ENCODE results near the gene PID1. TPM values are rescaled to one million over a fixed set of nuclear protein-coding genes. Genes with fewer than 3 reads are reported as not detected.

Gene PID1
- total RNA-seq, 1 experiment from 2014 or later = 0.15 TPM

DNA sequence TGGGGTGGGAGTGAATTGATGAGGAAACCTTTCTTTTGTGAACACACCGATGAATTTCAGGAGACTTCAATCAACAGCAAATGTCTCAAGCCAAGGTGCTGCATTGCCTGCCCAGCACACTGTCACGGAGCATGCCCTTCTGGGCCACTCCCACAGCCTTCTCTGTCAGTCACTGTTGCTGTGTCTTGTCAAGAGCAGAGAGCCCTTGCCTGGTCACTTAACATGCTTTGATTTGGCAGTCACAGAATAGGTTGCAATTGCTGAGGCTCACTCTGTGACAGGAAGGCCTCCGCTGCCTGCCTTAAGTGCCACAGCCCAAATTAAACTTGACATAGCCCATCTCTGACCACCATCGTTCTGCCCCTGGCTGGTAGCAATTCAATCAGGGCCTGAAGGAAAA lies 225.4 kb downstream of the PID1 start:
- H3K27ac ChIP-seq (ENCODE audit: low read depth, low read length) = no peak overlapping the region
- ATAC-seq = no peak
- ChIA-PET CTCF (no interaction called here), POLR2A (no interaction called here), RAD21 (ENCODE audit: low non-redundant PET in 1 of 2, low total read pairs in 2 of 2, uncharacterized antibody in 2 of 2, unreplicated experiment in 2 of 2) (no interaction called here)
- H3K9me2 ChIP-seq (ENCODE audit: insufficient read depth) = no peaks in the 10 kb centered on the region
- no peak overlapping the region for H3K4me2 ChIP-seq (ENCODE audit: low read length)
- no peak for DNase-seq (ENCODE audit: low read depth, low spot score)
- H3K79me2 ChIP-seq (ENCODE audit: insufficient read depth, low read length) = no peaks in the 10 kb centered on the region
- H3K27me3 ChIP-seq (ENCODE audit: insufficient read depth, low read length) = no peaks in the 10 kb centered on the region; the same call in 1 of the 2 replicates
- no peaks in the 10 kb centered on the region for H3K4me1 ChIP-seq (ENCODE audit: control insufficient read depth in 1 of 2, insufficient read depth in 2 of 2, low read length in 2 of 2)
- BruUV-seq (replicated peaks) = no TSS peak
- no peaks in the 10 kb centered on the region for H3K9me3 ChIP-seq (ENCODE audit: control insufficient read depth in 1 of 2, insufficient read depth in 1 of 2, low read depth in 1 of 2, low read length in 2 of 2)
- H3K9ac ChIP-seq (ENCODE audit: low read length) = no peak overlapping the region
- no peaks in the 10 kb centered on the region for H3K36me3 ChIP-seq (ENCODE audit: control insufficient read depth in 1 of 2, insufficient read depth in 2 of 2, low read length in 2 of 2)
- intact Hi-C loops (cut with micrococcal nuclease) = no loop called here
- TF ChIP-seq EGR1 (IDR thresholded peaks at IDR 0.05; ENCODE audit: low read depth) = no peak
- no peak for TF ChIP-seq SRF (IDR thresholded peaks at IDR 0.05; ENCODE audit: low read depth)
- TF ChIP-seq FOSL1 (IDR thresholded peaks at IDR 0.05; ENCODE audit: low read depth) = no peak
- no peak for TF ChIP-seq CBX3 (IDR thresholded peaks at IDR 0.05; ENCODE audit: low read depth)
- TF ChIP-seq SP1 (IDR thresholded peaks at IDR 0.05; ENCODE audit: low read depth) = no peak
- no peak for TF ChIP-seq ZNF274 (IDR thresholded peaks at IDR 0.05; ENCODE audit: low read depth, low read length)
- no peak for TF ChIP-seq POLR2AphosphoS5 (IDR thresholded peaks at IDR 0.05; ENCODE audit: low read depth, low read length)
- no peak for TF ChIP-seq EZH2phosphoT487 (IDR thresholded peaks at IDR 0.05; ENCODE audit: borderline replicate concordance)
- TF ChIP-seq, protein P1, sequence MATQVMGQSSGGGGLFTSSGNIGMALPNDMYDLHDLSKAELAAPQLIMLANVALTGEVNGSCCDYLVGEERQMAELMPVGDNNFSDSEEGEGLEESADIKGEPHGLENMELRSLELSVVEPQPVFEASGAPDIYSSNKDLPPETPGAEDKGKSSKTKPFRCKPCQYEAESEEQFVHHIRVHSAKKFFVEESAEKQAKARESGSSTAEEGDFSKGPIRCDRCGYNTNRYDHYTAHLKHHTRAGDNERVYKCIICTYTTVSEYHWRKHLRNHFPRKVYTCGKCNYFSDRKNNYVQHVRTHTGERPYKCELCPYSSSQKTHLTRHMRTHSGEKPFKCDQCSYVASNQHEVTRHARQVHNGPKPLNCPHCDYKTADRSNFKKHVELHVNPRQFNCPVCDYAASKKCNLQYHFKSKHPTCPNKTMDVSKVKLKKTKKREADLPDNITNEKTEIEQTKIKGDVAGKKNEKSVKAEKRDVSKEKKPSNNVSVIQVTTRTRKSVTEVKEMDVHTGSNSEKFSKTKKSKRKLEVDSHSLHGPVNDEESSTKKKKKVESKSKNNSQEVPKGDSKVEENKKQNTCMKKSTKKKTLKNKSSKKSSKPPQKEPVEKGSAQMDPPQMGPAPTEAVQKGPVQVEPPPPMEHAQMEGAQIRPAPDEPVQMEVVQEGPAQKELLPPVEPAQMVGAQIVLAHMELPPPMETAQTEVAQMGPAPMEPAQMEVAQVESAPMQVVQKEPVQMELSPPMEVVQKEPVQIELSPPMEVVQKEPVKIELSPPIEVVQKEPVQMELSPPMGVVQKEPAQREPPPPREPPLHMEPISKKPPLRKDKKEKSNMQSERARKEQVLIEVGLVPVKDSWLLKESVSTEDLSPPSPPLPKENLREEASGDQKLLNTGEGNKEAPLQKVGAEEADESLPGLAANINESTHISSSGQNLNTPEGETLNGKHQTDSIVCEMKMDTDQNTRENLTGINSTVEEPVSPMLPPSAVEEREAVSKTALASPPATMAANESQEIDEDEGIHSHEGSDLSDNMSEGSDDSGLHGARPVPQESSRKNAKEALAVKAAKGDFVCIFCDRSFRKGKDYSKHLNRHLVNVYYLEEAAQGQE (IDR thresholded peaks at IDR 0.05; ENCODE audit: low read depth) = no peak
- TF ChIP-seq POLR2A (IDR thresholded peaks at IDR 0.05; ENCODE audit: borderline replicate concordance, extremely low read depth, insufficient read depth, insufficient read length) = no peak
- H4K20me1 ChIP-seq (ENCODE audit: insufficient read depth) = no peaks in the 10 kb centered on the region
- no peak overlapping the region for H2AFZ ChIP-seq (ENCODE audit: low read depth, low read length, poor library complexity, severe bottlenecking)
- H3K4me3 ChIP-seq (replicated peaks in 1 of 2; ENCODE audit: low read depth in 1 of 2, low read length in 2 of 2) = no peak overlapping the region

Data from HCT116 (cell line).